ENCODE data around the gene ABTB1. TPM values are rescaled to one million over a fixed set of nuclear protein-coding genes. Genes with fewer than 3 reads are reported as not detected.

The ABTB1 gene
- 13.2 and 14.1 TPM in 2 replicates for total RNA-seq

DNA sequence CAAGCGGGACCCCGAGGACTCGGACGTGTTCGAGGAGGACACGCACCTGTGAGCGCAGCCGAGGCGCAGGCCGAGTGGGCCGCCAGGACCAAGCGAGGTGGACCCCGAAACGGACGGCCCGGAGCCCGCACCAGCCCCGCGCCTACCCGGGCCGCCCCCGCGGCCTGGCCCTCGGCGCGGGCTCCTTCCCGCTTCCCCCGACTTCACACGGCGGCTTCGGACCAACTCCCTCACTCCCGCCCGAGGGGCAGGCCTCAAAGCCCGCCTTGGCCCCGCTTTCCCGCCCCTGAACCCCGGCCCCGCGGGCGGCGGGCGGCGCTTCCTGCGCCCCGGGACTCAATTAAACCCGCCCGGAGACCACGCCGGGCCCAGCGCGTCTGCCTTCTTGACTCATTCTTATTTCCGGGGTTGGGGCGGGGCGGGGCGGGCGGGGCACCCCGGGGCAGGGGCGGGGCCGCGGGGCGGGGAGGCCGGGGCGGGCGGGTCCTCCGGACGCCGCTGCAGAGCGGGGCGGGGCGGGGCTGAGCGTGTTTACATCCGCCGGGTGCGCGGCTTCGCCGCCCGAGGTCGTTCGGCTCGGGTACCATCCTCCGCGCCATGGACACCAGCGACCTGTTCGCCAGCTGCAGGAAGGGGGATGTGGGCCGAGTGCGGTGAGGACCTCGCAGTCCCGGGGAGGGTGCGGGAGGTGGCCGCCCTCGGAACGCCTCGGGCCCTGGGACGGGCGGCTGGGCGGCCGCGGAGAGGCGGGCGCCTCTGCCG lies at the start of gene ABTB1:
ABTB1 (plus strand) TSS at position 524 of the 762 bp plus-strand sequence; CDS start at position 598, 74 bp downstream.

GRCh38 chr3:127628788-127629466 lies 43.8 kb upstream of the ABTB1 start, which contains the start of gene PODXL2:
TSS of gene PODXL2 (plus strand) at chr3:127629185. CDS start at chr3:127629220, 35 bp downstream.

Other genes starting within 250 kb of the ABTB1 start
- gene TPRA1, start 82.2 kb upstream of the ABTB1 start, total RNA-seq = 51.2 and 63.5 TPM in 2 replicates
- 16.5 and 17.5 TPM in 2 replicates for gene MCM2, start 74.5 kb upstream of the ABTB1 start, total RNA-seq
- gene PODXL2, start 43.8 kb upstream of the ABTB1 start, total RNA-seq = 3.1 and 8.3 TPM in 2 replicates
- gene MGLL, start 149.6 kb downstream of the ABTB1 start, total RNA-seq = 27.4 and 32.3 TPM in 2 replicates
- not detected in 2 replicates for gene KBTBD12, start 242.3 kb downstream of the ABTB1 start, total RNA-seq

Data from cardiac atrium fibroblast (primary cell).